Inflammatory macrophage treated with lipopolysaccharide for 1 hour (primary cell): ENCODE data around the gene PLSCR4.
"Not testable (repeated sequence)": the region's sequence is repeated elsewhere in the genome, so short reads cannot be mapped to it uniquely, and the experiment has no call there.

ENCODE experiments used
- DNase-seq, 2 donors: peaks; one replicate each; pipeline ENCODE4 v3.0.0-alpha.2; 2020 to 2022

Gene PLSCR4

DNA sequence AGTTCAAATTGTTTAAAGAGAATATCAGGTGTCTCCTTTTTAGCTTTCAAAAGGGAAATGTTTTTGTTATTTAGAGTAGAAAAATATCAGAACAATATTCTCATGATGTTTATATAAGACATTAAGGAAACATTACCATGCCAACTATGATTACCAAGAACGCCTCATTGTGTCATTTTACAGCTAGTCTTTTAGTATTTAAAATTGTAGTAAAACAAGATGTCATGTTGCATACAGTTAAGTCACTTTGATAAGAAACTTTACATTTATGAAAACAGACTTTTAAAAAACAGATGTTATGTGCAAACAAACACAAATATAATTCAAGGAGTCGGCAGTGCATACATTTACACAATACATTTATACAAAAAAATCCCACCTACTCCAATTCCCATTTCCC, 4.4 kb downstream of the PLSCR4 start:
- no peak for DNase-seq

DNA sequence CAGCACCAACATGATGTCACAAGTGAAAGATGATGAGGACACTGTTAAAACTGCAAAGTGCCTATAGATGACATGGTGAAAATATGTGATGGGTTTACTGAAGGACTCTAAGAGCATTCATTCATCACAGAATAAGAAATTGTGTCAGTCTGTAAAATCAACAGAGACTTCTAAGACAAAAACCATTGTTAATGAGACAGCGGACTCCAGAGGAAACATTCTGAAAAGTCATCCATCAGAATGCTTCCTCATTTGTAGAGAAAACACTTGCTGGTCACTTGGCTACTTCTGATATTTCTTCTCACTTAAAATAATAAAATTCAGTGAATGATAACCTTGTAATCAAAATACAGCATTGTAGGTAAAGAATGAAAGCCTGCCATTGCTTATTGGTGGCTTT, 7.3 kb downstream of the PLSCR4 start:
- no peak for DNase-seq

DNA sequence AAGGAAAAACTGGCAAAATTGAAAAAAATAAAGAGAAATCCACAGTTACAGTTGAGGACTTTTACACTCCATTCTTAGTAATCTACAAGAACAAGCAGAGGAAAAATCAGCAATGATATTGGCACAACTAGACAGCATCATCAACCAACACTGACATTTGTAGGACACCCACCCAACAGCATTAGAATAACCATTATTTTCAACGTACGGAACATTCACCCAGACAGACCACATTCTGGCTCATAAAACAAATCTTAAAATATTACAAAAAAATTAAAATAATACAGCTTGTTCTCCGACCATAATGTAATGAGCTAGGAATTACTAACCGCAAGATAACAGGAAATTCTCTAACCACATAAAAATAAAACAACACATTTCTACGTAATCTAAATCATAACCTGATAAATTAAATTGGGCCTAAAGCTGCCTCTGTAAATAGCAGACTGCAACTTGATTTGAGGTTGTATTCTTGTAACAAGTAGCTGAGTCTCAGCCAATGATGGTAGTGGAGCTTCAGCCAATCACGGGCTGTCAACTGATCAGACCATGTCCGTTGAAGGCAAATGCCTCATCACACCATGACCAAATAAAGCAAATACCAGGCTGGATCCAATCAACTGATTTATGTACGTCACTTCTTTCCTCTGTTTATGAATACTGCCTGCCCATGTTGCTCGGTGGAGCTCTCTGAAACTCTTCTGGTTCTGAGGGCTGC, 9.2 kb downstream of the PLSCR4 start:
- no peak for DNase-seq

DNA sequence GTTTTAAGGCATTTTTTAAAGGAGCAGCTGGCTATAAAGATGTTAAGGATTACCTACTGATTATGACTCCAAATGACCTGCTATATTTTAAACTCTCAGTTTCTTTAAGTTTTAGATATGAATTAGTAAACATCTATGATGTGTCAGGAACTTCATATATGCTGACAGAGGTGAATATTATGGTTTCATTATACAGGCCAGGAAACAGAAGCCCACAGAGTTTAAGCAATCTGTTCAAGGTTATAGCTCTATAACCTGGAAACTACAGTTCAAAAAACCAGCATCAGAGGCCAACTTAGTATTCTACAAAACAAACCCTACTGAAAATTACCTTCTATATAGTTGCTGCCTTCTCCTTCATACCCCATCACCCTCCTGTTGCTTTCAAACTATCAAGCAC, 17.4 kb downstream of the PLSCR4 start:
- DNase-seq: no peak

DNA sequence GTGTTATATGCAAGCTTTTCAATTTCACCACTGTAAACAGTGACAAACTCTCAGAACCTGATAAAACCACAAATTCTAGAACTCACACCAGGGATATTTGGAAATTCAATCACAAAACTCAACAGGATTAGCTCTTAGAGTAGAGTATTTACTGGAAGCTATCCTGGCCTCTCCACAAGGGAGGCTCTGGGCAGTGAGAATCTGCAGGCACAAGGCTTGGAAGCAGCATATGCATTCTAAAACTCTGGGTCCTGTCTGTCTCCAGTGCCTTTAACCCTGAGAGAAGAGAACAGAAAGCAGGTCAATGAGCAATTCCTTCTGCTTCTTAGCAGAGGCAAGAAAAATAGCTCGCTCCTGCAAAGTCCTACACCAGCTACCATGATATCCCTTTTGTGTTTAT, 23.4 kb downstream of the PLSCR4 start:
- DNase-seq: no peak

DNA sequence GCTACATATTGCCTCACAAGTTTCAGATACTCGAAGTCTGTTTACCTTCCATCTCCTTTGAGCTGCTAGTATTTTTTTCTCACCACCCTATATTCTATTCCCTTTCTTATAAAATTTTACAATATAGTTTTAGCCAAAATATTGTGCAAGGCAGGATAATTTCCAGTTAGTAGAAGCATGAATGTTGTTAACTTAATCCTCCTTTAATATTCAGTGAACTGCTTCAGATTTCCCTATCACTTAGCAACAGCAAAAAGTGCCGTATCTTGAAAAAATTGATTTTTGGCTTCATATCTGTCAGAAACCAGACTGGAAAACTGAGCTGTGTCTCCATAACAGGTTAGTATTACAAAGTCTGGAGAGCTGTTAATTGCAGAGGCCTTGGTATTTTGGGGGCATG, 24.0 kb downstream of the PLSCR4 start:
- DNase-seq: no peak

DNA sequence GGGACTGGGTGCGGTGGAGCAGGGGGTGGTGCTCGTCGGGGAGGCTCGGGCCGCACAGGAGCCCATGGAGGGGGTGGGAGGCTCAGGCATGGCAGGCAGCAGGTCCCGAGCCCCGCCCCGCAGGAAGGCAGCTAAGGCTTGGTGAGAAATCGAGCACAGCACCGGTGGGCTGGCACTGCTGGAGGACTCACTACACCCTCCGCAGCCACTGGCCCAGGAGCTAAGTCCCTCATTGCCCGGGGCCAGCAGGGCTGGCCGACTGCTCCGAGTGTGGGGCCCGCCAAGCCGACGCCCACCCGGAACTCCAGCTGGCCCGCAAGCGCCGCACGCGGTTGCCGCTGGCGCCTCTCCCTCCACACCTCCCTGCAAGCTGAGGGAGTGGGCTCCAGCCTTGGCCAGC, 25.4 kb downstream of the PLSCR4 start:
- DNase-seq: not testable (repeated sequence)

DNA sequence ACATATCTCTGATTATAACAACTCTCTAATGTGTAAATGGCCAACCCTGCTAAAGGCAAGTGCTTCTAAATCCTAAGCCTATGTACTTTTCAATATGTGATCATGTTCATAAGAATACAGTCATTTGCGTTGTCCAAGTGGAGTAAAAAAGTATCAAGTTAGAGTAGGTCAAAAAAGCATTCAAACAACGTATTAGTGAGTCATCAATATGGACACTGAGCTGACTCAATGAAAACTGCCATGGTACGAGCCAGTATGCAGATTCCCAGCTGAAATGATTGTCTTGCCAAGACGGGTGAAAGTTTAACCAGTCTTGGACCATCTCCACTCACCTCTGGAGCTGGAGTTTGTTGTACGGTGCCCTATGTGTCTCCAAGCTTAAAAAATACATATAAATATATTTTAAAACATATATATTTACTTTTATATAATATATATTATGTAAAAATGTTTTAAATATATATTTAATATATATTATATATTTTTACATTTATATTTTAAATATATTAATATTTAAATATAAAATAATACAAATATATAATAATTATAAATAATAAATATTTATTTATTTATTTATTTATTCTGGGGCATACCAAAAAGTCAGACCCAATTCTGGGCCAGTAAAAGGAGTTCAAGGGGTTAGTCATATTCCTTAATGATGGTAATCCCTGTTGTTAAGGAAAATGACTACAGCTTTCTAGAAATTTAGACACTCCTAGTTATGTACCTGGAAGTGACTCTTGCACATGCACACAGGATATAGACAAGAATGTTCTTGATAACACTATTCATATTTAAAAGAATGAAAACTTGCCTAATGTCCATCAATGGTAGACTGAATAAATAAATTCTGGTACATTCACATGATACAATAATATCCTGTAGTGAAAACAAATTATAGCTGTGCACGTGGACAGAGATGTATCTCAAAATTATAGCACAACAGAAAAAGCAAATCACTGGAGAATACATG, 27.2 kb downstream of the PLSCR4 start:
- DNase-seq: no peak

DNA sequence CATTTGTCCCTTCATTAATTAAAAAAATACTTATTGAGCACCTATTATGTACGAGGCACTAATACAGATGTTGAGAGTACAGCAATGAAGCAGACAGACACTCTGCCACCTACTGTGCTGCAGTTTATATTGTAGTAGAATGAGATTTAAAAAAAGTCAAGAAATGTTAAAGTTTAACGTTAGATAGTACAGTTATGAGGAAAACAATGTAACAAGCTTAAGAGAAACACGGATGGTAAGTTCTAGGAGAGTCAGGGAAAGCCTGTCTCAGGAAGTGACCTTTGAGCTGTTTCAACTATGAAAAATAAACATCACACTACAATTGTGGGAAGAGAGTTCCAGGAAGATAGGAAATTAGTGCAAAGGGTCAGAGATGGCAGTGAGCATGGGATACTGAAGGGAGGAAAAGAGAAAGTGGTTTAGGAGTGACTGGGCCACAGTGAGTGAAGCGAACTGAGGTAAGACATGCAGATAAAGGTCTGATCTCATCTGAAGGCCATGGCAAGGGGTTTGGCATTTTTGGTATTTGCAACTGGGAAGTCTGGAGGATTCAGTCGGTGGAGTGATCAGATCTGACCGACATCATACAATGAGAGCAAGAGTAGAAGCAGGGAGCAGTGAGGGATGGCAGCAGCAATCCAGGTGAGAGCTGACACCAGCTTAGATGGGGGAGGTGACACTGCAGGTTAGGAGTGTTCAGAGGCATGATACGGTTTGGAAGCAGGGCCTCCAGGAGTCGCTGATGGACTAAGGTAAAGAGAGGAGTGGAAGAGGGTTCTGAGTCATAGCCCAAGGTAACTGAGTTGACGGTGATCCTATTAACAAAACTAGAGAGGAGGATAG, 28.5 kb downstream of the PLSCR4 start:
- no peak for DNase-seq

DNA sequence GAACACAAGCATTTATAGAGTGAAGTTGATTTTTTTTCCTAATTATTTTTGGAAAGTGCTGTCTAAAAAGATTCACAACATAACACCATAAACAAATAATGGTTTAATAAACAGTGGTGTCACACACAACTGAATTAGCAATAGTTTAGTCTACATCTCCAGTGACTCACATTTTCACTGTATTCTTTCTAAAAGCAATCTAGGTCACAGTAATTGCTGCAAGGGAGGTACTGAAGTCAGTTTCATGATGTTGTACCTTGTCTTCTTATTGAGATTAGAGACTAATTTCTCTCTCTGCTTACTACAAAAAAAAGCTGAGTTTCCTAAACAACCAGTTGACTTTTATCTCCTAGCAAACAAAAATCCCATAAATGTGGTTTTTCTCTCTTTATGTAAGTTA, 29.6 kb downstream of the PLSCR4 start:
- no peak for DNase-seq

DNA sequence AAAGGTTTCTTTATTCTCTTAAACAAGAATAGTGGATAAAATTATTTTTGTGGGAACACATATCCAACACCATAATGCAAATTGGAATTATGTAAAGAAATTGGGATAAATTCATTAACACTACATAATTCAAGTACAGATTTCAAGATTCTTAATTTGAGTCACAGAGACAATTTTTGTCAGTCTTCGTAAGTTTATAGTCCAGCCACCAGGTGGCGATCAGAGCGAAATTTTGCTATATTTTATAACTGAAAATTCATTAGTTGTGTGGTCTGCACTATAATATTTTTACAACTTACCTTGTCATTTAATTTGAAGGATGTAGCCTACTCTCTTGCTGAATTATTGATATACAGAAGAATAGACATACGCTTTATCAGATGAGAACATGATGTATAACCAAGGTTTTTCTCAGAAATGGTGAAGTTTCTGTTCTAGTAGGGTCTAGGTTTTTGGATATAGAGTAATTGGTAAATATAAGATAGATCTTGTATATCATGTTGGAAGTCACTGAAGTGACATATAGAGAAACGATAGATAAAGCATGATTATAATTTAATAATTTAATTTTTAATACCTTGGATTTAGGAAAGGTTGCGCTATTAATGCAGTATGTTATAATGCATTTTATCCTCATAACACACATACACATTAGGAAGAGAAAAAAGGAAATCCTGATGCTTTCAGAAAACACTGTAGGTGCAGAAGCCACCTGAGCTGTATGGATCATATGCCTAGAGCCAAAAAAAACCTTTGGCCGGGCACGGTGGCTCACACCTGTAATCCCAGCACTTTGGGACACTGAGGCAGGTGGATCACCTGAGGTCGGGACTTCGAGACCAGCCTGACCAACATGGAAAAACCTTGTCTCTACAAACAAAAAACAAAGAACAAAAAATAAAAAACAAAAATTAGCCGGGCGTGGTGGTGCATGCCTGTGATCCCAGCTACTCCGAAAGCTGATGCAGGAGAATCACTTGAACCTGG, 31.7 kb downstream of the PLSCR4 start:
- peak; percentile 8 to 68 for DNase-seq

DNA sequence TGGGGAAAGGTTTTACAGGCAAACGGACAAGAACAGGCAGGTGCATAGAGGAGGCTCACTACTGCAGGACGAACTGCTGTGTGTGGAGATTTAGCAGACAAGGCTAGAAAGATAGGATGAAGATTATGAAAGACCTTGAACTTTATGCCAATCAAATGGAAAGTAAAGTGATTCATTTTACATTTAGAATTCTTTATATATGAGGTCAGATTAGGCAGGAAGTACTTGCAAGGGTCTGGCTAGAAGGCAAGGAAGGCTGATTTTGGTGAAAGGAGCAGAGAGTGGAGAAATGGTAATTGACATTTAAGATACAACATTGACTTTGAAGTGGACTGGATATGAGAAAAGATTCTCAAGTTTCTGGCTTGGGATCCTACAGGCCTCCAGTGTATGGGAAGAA, 33.6 kb downstream of the PLSCR4 start:
- no peak for DNase-seq

DNA sequence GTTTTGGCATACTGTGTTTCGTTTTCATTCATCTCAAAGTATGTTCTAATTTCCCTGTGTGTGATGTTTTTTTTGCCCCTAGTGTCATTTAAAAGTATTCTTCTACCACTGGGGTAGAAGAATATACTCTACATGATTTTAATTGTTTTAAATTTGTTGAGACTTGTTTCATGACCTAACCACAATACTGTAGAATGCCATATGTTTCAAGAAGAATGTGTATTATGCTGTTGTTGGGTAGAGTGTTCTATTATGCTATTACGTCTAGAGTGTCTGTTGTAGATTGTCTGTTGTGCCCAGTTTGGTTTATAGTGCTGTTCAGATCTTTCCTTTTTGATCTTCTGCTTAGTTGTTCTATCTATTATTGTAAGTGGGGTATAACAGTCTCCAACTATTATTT, 36.4 kb downstream of the PLSCR4 start:
- DNase-seq: no peak

DNA sequence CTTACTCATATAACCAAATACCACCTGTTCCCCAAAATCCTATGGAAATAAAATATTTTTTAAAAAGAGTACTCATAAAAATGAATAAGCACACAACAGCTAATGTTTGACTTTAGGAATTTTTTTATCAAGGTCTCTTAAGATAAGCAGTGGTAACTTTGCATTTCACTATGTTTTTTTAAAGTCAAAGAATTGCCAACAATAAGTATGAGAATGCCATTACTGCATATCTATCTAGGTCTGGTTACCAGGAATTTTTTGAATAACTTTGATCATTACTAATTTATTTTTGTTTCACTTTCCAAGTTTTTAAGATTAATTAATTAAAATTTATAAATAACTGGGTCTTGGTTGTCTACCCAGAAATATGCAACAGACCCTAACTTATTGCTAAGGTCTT, 41.5 kb downstream of the PLSCR4 start:
- no peak for DNase-seq

DNA sequence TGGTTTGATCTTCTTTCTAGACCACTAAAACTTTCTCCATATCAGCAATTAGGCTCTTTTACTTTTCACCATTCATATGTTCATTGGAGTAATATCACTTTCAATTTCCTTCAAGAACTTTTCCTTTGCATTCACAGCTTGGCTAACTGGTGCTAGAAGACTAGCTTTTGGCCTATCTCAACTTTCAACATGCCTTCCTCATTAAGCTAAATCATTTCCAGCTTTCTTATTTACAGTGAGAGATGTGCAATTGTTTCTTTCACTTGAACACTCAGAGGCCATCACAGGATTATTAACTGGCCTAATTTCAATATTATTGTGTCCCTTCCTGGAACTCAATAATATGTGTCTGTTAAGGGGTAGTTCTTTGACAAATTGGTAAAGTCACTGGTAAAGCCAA, 47.1 kb downstream of the PLSCR4 start:
- no peak for DNase-seq

DNA sequence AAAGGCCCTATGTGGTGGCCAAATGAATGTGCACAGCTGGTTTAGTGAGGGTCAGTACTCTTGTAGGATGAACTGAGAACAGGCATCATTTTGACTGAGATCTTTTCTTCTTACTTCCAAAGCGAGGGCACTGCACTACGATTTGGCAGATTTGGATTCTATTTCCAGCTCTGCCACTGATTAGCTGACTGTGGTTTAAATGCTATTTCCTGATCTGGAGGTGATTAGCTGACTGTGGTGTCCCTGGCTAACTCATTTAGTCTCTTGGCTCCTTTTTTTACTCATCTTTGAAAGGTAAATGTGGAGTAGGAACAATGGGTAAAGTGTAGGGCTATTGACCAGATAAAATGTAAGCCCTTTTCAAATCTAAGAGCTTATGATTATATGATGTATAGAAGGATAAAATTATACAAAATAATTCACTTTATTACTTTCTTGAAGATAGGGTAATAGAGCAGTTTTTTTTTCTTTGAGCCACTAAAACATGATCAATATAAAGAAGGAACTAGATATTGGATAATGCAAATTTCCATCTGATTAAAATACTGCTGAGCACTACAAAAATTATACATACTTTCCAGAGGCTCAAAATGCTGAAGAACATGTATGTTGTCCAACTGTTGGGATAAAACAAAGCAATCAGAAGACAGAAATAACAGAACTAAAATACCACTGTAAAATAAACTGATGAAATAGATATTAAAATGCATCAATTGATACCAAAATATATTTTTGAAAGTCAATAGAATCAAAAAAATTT, 50.3 kb downstream of the PLSCR4 start:
- DNase-seq: no peak

DNA sequence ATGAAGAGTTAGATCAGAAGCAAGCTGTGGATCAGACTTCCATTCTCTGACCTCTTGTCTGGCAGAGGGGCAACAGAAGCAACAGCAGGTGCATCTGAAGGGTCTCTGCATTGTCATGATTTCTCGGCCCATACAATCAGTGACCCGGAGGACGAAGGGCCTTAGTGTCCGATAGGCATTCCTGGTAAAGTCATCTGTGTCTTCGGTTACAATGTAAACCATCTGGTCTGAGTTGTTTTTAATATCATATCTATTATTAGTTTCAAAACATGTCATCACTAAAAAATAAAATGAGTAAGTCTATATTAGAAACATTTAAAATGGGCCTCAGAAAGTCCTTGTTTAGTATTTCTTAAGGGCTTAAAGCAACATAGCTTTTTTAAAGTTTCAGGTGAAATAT, 51.1 kb downstream of the PLSCR4 start:
- no peak for DNase-seq

DNA sequence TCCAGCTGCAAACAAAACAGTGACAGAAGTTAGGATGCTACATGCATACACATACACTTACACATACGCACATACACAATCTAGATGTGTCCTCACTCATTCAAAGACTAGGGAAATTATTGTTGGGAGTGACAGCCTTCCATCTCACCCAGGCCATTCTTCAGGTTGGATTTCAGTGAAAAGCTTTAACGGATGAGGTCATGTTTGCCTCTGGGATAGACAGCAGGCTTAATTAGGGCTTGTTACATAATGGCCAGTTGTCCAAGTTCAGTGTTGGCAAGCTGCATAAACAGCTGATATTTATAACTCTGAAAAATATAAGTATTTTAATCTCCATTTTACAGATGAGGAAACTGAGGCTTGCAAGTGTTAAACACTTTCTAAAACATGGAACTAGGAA, 54.1 kb downstream of the PLSCR4 start:
- no peak for DNase-seq

DNA sequence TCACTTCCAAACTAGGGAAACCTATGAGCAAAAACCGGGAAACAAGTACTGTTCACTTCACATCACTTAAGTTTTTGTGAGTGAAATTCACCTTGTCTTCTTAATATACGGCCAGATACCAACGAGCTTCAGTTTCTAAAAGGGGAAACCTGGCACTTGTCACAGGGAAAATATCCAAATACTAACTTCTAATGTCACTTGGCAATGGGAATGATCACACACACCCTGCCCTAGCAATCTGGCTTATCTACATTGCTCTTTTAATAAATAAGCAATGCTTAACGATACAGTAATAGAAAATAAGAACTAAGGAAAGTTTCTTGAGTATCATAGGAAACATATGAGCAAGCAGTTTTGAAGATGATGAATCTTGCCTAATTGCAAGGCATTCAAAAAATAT, 55.3 kb downstream of the PLSCR4 start:
- no peak for DNase-seq

DNA sequence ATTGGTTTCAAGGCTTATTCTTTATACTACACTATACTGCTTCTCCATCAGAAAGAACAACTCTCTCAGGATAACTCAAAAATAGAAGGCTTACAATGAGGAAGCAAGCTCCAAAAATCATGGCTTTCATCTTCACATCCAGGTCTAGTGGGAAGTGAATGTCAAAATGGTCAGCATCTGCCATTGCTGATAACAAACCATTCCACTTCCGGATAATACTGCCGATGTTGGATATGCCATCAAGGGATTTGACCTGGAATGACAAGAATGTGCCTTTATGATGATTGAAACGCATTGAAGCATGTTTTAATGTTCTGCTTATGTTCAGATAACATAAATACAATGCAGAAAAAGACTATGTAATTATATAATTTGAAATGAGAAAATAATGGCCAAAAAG, 55.9 kb downstream of the PLSCR4 start:
- no peak for DNase-seq

DNA sequence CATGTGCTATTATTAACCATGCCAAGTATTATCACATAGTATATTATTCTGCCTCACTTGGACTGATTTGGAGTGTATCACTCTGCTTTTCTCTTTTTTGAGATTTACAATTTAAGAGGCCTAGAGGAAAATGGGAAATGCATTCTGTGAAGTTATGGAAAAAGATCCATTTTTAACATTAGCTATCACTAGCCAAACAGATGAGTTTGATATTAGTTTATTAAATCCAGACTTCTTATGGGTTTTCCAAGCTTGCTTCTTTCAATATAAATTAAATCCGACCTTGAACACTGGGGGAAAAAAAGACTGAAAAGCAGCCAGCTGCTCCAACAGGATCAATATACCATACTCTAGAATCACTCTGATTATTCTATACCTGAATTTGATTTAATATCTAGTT, 59.9 kb downstream of the PLSCR4 start:
- DNase-seq: no peak
